Measurements from ENCODE around the gene HES7. TPM values are rescaled to one million over a fixed set of nuclear protein-coding genes. Genes with fewer than 3 reads are reported as not detected.
"Not testable (repeated sequence)": the region's sequence is repeated elsewhere in the genome, so short reads cannot be mapped to it uniquely, and the experiment has no call there.

HES7 gene
- total RNA-seq, 1 experiment from 2014 or later = not detected

DNA sequence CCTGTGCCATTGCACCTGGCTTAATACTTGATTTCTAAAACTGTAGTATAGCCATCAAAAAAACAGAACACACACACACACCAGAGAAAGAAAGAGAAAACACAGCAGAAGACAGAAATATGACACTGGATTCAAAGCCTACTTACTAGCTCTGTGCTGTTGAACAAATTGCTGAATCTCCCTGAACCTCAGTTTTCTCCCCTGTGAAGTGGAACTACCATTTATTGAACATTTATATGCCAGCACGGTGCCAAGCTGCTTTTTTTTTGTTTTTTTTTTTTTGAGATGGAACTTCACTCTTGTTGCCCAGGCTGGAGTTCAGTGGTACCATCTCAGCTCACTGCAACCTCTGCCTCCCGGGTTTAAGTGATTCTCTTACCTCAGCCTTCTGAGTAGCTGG, 23.1 kb downstream of the HES7 start:
- DNase-seq (ENCODE audit: low spot score) = no peak

DNA sequence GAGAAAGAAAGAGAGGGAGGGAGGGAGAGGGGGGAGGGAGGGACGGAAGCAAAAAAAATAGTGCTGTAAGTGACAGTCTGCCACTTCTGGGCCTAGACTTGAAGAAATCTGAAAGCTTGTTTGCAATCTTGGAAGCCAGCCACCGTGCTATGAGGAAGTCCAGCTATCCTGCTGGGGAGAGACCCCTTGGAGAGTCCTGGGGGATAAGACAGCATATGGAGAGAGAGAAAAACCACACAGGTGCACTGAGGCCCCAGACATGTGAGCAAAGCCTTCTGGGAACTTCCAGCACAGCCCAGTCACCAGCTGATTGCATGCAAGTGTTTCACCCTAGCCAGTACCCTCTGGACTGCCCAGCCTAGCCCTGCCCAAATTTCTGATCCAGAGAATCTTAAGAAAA, 23.8 kb downstream of the HES7 start:
- DNase-seq (ENCODE audit: low spot score) = no peak

DNA sequence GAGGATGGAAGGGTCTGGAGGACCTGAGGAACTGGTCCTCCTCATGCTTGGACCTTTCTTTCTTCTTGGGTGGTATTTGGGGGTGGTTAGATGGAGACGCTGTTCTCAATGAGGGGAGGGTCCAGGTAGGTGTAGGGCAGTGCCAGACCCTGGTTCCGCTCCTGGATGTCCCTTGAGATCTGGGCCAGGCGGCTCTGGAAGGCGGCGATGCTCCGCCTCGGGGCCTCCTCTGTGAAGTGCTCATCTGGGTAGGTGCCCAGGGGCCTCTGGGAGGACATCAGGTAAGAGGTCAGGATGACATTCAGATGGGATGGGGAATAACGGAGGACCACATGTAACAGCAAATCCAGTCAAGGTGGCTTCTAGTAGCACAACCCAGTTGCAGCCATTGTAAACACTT, 27.4 kb downstream of the HES7 start:
- DNase-seq (ENCODE audit: low spot score) = no peak

DNA sequence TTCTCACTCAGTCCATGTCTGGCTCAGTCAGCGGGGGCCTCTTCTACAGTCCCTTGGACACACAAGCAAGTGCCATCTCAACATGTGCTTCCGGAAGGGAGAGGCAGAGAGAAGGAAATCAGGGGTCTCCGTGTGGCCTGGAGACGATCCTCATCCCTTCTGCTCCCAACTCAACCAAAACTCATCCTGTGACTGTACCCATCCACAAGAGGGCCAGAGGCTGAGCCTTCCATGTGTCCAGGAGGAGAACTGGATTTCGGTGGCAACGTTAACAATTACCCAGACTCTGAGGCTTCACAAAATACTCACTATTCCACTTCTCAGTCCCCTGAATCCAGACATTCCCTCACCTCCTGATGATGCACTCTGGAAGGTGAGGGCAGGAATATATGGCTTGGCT, 28.5 kb downstream of the HES7 start:
- DNase-seq (ENCODE audit: low spot score) = no peak

DNA sequence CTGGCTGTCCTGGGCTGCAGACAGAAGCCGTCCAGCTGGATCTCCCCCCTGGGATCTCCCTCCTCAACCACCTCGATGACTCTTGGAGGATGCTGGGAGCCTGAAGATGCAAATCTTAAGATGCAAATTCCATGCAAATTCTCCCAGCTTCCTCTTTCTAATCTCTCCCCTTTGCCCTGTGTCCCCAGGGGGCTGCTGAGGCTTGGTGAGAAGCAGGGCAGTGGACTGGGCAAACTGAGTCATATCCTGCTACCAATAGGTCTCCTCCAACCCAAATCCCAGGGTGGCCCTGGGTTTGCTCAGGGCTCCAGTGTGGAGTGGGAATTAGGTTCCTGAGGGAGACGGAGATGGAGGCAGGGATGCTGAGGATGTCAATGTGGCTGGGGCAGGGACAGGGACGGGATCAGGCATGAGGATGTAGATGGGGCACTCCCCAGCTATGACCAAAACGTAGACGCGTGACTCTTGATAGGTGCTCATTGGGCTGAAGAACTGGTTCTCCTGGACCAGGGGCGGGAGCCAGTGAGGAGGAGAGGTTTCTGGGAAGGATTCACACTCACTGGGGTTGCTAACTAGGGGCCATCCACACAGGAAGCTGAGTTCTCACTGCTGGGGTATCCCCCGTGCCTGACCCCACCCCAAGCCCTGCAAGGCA, 32.7 kb downstream of the HES7 start:
- no peak for DNase-seq (ENCODE audit: low spot score)

DNA sequence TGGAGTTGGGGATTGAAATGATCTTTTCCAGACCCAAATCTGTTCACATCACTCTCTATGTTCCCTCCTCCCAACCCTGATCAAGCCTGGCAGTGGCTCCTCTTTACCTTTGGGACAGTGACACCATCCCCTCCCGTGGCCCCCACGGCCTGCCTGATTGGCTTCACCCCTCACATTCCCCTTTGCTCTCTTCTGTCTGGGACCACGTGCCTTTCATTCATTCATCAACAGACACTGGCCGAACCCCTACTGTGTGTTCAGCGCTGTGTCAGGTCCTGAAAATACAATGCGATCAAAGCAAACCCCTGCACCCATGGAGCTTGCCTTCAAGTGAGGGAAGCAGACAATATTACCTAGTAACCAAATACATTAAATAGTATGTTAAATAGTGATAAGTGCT, 34.2 kb downstream of the HES7 start:
- DNase-seq (ENCODE audit: low spot score) = no peak

DNA sequence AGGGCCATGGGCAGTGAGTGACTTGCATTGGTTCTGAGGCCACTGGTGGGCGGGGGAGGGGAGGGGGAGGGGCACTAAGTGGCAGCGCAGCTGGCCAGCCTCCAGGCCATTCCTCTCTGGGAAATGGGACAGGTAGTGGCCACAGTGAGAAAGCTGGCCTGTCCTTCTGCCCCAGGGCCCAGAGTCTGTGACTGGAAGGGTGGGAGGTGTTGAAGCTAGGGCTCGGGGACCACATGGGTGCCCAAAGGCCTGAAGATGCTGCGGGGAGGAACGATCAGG, 36.0 kb downstream of the HES7 start:
- no peak for DNase-seq (ENCODE audit: low spot score)

DNA sequence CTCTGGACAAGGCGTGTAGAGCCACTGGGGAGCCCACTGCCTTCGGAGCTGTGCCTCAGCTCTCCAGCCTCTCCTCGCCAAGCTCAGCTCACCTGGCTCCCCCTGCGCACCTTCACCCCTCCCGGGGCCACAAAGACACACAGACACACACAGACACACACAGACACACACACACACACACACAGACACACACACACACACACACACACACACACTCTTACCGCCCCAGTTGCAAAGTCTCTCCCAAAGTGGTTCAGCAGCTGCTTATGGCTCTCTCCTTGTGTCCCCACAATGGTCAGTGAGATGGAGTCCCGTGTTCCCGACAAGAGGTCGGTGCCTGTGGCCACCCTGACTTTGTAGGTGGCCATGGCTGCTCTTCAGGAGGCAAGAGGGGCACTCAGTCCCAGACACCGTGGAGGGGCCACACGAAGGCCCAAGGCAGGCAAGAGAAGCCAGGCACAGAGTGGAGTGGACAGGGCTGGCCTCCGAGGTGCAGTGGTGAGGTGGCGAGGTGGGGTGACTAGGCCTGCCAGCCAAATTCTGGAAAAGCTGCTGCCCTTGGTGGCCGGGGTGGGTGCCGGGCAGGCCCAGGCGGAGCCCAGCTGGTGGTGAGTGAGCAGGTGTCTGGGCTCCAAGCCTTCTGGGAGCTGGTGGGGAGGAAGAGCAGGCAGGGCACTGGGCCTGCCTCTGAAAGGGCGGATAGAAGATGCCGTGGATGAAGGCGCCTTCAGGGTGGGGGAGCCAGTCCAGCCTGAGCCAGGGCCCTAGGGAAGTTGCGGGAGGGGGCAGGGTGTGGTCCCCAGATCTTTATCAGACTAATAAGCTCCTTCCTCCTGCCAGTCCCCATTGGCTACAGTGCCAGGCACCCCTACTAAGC, 36.6 kb downstream of the HES7 start, which contains the start of gene ALOX12B:
Gene ALOX12B (minus strand): TSS at position 642 of the 877 bp plus-strand sequence. CDS start 274 bp downstream, at position 368.
- no peak for DNase-seq (ENCODE audit: low spot score)

DNA sequence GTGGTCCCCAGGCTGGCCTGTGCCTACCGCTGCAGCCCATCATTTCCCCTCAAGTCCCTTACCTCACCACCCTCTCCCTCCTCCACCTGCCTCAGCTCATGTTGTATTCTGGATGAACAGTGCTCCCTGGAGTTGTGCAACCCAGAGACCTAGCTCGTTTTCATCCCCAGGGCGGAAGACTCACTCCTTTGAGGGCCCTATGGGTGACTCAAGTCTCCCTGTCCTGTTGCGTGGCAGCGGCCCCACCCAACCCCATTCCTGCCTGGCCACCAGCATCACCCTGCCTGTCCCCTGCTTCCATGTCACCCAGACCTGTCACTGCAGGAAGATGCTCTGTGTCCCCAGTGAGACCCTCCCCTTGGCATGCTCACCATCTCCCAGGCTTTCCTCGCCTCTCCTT, 39.7 kb downstream of the HES7 start:
- no peak for DNase-seq (ENCODE audit: low spot score)

DNA sequence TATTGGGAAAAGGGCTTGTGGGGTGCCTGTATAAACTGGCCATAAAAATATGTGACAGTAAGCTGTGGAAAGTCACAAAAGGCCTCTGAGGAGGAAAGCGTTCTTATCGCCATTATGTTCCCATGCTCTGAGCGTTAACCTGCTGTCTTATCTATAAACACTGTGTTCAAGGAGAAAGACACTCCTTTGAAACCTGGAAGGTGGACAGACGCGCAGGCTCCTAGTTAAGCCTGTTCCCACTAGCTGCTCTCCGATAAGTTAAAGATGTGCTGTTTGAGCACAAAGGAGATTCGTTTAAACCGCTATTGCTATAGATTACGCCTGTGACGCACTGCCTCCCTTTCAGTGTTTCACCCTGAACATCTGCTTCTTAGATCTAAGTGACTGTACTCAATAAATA, 41.6 kb downstream of the HES7 start:
- no peak for DNase-seq (ENCODE audit: low spot score)

DNA sequence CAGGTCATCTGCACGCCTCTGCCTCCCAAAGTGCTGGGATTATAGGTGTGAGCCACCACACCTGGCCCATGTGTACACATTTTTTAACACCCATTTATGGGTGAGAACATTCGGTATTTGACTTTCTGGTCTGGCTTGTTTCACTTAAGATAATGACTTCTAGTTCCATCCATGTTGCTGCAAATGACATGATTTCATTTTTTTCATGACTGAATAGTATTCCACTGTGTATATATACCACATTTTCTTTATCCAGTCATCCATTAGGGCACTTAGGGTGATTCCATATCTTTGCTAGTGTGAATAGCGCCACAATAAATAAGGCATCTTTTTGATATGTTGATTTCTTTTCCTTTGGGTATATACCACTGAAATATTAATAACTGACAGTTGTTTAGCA, 42.0 kb downstream of the HES7 start:
- no peak for DNase-seq (ENCODE audit: low spot score)

DNA sequence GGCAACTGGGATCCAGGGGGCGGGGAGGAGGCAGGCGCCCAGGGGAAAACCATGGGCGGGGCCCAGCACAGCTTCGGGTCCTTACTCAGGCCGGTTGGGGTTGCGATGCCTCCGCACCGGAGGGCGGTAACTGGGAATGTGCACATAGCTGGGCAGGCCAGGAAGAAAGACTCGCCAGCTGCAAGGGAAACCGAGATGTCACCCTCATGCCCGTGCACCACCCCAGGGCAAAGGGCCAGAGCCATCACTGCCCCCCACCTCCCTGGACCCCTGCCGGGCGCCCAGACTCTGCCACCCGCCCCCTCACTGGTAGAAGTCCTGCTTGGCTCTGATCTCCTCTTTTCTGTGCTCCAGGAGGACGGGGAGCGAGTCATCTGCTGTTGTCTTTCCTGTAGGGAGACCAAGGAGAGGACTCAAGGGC, 43.1 kb downstream of the HES7 start:
- DNase-seq (ENCODE audit: low spot score) = no peak

DNA sequence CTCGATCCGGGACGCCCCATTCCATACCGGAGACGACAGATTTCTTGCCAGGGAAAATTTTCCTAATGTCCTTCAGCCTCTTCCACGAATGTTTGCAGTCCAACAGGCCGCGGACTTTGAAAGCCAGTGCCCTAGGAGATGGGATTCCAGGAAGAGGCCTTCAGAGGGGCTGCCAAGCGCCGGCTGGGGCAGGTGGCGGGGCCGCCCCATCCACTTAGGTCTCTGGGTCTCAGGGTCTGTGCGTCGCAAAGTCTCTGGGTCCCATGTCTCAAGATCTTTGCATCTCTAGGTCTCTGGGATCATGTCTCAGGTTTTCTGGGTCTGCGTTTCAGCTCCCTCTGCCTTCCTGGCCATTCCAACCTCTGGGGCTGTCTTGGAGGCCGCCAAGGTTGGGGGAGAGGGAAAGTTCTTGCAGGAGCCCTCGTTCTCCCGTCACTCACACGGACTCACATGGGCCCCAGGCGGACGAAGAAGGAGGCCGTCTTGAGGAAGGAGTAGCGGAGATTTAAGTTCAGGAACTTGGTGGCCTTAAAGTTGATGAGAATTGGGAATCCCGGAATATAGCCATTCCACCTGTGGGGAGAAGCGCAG, 43.6 kb downstream of the HES7 start:
- no peak for DNase-seq (ENCODE audit: low spot score)

DNA sequence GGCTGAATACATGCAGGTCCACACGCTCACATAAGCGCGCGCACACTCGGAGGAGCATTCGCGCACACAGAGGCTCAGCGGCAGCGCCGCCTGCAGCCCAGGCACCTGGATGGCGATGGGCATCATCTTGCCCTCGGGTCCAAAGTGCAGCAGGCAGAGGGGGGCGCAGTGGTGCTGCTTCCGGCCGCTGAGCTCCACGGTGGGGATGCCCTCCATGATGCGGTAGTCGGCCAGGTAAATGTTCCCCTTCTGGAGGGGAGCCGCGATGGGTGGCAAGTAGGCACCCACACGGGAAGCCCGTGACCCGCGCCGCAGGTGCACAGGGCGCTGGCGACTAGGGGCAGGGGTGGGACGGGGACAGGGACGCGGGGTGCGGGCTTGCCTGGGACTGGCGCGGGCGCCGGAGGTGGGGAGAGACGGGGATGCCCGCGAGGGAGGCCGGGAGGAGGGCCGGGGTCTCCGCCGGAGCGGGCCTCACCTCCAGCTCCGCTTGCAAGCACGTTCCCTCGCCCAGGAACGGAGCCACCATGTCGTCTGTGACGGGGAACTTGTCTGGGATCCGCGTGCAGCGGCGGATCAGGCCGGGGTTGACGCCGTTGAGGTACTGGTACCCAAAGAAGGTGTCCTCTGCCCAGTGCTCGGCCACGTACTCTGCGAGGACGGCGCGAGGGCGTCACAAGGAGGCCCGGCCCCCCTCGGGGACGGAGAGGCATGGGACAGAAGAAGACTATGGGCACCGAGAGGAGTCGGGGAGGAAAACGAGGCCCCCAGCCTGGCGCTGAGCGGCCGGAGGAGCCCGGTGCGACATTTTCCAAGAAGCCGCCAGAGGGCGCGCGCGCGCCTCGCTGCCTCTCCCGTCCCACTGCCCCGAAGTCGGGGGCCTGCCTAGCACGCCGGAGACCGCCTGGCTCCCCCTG, 44.4 kb downstream of the HES7 start:
- peak; percentile 66 for DNase-seq (ENCODE audit: low spot score)

DNA sequence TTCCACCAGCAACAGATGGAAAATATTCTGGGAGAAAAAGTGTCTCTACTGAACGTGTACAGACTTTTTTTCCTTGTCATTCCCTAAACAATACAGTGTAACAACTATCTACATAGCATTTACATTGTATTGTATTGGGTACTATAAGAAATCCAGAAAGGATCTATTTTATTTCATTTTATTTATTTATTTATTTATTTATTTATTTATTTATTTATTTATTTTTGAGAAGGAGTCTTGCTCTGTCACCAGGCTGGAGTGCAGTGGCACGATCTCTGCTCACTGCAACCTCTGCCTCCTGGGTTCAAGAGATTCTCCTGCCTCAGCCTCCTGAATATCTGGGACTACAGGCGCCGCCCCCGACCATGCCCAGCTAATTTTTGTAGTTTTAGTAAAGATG, 46.0 kb downstream of the HES7 start:
- not testable (repeated sequence) for DNase-seq (ENCODE audit: low spot score)

DNA sequence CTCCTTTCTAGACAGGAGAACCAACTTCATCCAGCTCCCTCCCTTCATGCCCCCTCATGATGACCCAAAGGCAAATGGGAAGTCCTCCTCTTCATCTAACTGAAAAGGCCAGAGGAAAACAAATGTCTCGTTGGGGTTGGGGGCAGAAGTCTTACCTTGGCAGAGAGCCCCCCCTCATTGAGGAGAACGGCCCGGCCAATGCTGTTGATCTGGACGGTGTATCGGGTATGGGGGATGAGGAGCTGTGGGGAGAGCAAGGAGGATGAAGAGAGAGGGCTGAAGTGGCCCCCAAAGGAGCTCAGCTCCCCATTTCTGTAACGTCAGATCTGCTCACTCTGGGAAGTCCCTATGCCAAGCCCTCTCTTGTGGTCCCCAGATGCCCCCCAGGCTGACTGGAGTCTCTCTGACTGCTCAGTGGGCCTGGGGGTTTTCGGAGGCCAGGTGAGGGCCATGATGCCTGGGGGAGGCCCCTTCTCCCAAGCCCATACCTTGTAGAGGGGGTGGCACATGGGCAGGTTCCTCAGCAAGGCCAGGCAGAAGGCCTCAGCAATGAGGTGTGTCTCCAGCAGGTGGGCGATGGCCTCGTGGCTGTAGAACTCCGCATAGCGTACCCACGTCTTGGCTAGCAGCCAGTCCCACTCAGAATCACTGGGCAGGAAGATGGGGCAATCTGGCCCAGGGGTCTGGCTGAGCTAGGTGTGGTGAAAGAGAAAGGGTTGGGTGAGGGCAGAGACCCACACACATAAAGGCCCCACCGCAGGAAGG, 47.2 kb downstream of the HES7 start:
- no peak for DNase-seq (ENCODE audit: low spot score)

DNA sequence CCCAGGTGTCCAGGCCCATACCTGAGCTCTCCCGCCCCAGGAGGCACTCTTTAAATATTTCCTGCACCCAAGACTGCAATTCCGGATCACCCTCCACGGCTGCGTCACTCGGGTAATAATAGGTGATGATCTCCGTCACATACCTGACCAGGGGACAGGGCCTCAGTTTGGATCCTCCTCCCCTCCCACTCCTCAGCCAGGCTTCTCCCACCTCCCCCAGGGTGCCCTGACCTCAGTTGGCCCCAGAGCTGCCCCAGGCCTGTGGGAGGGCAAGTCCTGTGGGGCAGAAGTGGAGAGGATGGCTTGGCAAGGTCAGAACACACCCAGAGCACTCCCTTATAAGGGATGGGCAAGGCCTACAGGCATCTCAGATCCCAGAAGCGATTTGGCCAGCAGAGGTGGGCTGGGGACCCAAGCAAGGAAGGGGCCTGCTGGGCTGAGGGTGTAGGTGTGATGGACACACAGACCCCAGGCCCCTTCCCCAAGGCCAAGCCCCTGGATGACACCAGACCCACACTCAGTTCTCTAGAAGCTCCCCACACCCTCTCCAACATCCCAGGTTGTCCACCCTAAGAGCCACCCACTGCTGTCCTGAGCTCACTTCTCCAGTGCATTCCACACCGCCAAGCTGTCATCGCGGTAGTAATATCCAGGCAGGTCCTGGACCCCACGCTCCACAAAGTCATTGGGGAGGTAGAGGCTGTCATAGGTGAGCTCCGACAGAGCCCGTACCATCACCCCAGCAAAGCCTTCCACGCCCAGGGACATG, 48.1 kb downstream of the HES7 start:
- DNase-seq (ENCODE audit: low spot score) = no peak

DNA sequence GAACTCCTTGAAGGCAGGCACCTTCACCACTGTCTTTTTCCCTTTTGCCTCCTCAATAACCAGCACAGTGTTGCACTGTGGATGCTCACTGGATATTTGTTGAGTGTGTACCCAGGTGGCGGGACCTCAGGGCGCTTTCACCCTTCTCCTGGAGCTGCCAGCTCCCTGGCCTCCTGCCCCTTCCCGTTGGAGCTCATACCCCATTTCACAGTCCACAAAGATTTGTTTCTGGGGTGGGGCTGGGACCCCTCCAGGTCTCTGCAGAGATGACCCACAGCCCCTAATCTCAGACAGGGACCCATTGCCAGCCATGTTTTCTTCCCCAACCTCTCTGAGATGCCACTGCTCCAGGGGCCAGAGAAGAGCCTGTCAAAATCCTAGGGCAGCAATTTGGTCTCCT, 48.8 kb downstream of the HES7 start:
- DNase-seq (ENCODE audit: low spot score) = no peak

DNA sequence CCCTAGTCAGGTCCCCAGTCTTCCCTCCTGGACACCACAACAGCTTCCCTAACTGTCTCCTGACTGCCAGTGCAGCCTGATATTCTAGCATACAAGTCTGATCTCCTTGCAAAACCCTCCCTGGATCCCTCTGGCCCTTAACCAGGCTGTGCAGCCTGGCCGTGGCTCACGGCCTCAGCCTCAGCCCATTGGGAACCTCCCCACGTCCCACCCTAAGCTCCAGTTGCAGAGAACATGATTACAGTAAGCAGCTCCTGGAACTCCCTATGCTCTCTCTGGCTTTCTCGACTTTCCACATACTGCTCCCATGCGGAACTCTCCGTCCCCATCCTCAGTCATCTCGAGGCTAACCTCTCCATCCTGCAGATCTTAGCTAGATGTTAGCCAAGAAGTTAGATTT, 49.4 kb downstream of the HES7 start:
- no peak for DNase-seq (ENCODE audit: low spot score)

Data from A172 (cell line).